GM19455 (cell line): ENCODE data around the gene KIRREL2.

Experiments
- ATAC-seq: cut with Tn5 transposase; IDR thresholded peaks from one replicate; pipeline ENCODE4 v1.9.1; 2021; ENCODE audit not compliant: unreplicated experiment

Gene KIRREL2

GRCh38 chr19:35913589-35913988 is 56.9 kb downstream of the KIRREL2 start:
- ATAC-seq: no peak

- ATAC-seq: no peak
Measured at GRCh38 chr19:35915443-35915842, 58.7 kb downstream of the KIRREL2 start.
